ENCODE measurements around the gene ZNF189.

Gene ZNF189

GRCh38 chr9:101398068-101398929 lies at the start of gene ZNF189, which contains the start of gene MRPL50:
Gene ZNF189 (plus strand): TSS chr9:101398851. CDS start chr9:101399157, 306 bp downstream.
Gene MRPL50 (minus strand): TSS chr9:101398618. CDS start chr9:101398592, 26 bp downstream.
- peak; percentile 90 for DNase-seq

GRCh38 chr9:101350285-101350684 lies 48.4 kb upstream of the ZNF189 start:
- no peak for DNase-seq

GRCh38 chr9:101352892-101353463 lies 45.7 kb upstream of the ZNF189 start:
- DNase-seq, result no peak

GRCh38 chr9:101353683-101354082 lies 45.0 kb upstream of the ZNF189 start:
- no peak for DNase-seq

GRCh38 chr9:101354143-101354764 lies 44.4 kb upstream of the ZNF189 start:
- no peak for DNase-seq

- DNase-seq, result no peak
Observed at GRCh38 chr9:101354765-101355708, 43.6 kb upstream of the ZNF189 start.

GRCh38 chr9:101356619-101357018 lies 42.0 kb upstream of the ZNF189 start:
- no peak for DNase-seq

GRCh38 chr9:101359679-101360078 lies 39.0 kb upstream of the ZNF189 start:
- DNase-seq, result no peak

- no peak for DNase-seq
Observed at GRCh38 chr9:101360647-101361046, 38.0 kb upstream of the ZNF189 start.

- DNase-seq, result no peak
Observed at GRCh38 chr9:101362450-101362849, 36.2 kb upstream of the ZNF189 start.

GRCh38 chr9:101365181-101365580 lies 33.5 kb upstream of the ZNF189 start:
- no peak for DNase-seq

GRCh38 chr9:101366038-101366756 lies 32.5 kb upstream of the ZNF189 start:
- no peak for DNase-seq

- DNase-seq, result no peak
Observed at GRCh38 chr9:101367323-101367722, 31.3 kb upstream of the ZNF189 start.

- DNase-seq, result no peak
Observed at GRCh38 chr9:101369286-101369685, 29.4 kb upstream of the ZNF189 start.

GRCh38 chr9:101369884-101370531 lies 28.6 kb upstream of the ZNF189 start:
- DNase-seq, result no peak

- DNase-seq, result no peak
Observed at GRCh38 chr9:101371813-101372212, 26.8 kb upstream of the ZNF189 start.

GRCh38 chr9:101372327-101373118 lies 26.1 kb upstream of the ZNF189 start:
- no peak for DNase-seq

- no peak for DNase-seq
Observed at GRCh38 chr9:101375546-101375945, 23.1 kb upstream of the ZNF189 start.

- DNase-seq, result no peak
Observed at GRCh38 chr9:101376111-101376848, 22.4 kb upstream of the ZNF189 start.

GRCh38 chr9:101380295-101380694 lies 18.4 kb upstream of the ZNF189 start:
- no peak for DNase-seq
